ENCODE data around the gene FBXL17. TPM values are rescaled to one million over a fixed set of nuclear protein-coding genes. Genes with fewer than 3 reads are reported as not detected.

FBXL17 gene
- total RNA-seq, 1 experiment from 2014 or later: 18.0 TPM

GRCh38 chr5:108093186-108093585 is 288.7 kb downstream of the FBXL17 start:
- DNase-seq (ENCODE audit: low spot score): peak; percentile 41

GRCh38 chr5:108090946-108091345 is 291.0 kb downstream of the FBXL17 start:
- no peak for DNase-seq (ENCODE audit: low spot score)

- no peak for DNase-seq (ENCODE audit: low spot score)
Measured at GRCh38 chr5:108084105-108084504, 297.8 kb downstream of the FBXL17 start.

- DNase-seq (ENCODE audit: low spot score): no peak
Measured at GRCh38 chr5:108083232-108083631, 298.7 kb downstream of the FBXL17 start.

GRCh38 chr5:108081707-108082106 is 300.2 kb downstream of the FBXL17 start:
- DNase-seq (ENCODE audit: low spot score): no peak

GRCh38 chr5:108079753-108080152 is 302.1 kb downstream of the FBXL17 start:
- DNase-seq (ENCODE audit: low spot score): no peak

GRCh38 chr5:108078882-108079281 is 303.0 kb downstream of the FBXL17 start:
- DNase-seq (ENCODE audit: low spot score): no peak

- no peak for DNase-seq (ENCODE audit: low spot score)
Measured at GRCh38 chr5:108078345-108078744, 303.6 kb downstream of the FBXL17 start.

- DNase-seq (ENCODE audit: low spot score): no peak
Measured at GRCh38 chr5:108074626-108075025, 307.3 kb downstream of the FBXL17 start.

- DNase-seq (ENCODE audit: low spot score): no peak
Measured at GRCh38 chr5:108064302-108064701, 317.6 kb downstream of the FBXL17 start.

GRCh38 chr5:108061941-108062340 is 320.0 kb downstream of the FBXL17 start:
- DNase-seq (ENCODE audit: low spot score): no peak

- DNase-seq (ENCODE audit: low spot score): no peak
Measured at GRCh38 chr5:108060340-108060739, 321.6 kb downstream of the FBXL17 start.

- no peak for DNase-seq (ENCODE audit: low spot score)
Measured at GRCh38 chr5:108059334-108059733, 322.6 kb downstream of the FBXL17 start.

GRCh38 chr5:108054349-108054748 is 327.5 kb downstream of the FBXL17 start:
- no peak for DNase-seq (ENCODE audit: low spot score)

GRCh38 chr5:108046955-108047670 is 334.8 kb downstream of the FBXL17 start:
- DNase-seq (ENCODE audit: low spot score): no peak

GRCh38 chr5:108036482-108036881 is 345.4 kb downstream of the FBXL17 start:
- DNase-seq (ENCODE audit: low spot score): no peak

- DNase-seq (ENCODE audit: low spot score): no peak
Measured at GRCh38 chr5:108028883-108029282, 353.0 kb downstream of the FBXL17 start.

GRCh38 chr5:108028412-108028811 is 353.5 kb downstream of the FBXL17 start:
- no peak for DNase-seq (ENCODE audit: low spot score)

- no peak for DNase-seq (ENCODE audit: low spot score)
Measured at GRCh38 chr5:108025957-108026356, 355.9 kb downstream of the FBXL17 start.

GRCh38 chr5:108024986-108025385 is 356.9 kb downstream of the FBXL17 start:
- DNase-seq (ENCODE audit: low spot score): no peak

GRCh38 chr5:108016101-108016500 is 365.8 kb downstream of the FBXL17 start:
- no peak for DNase-seq (ENCODE audit: low spot score)

- DNase-seq (ENCODE audit: low spot score): no peak
Measured at GRCh38 chr5:108006791-108007190, 375.1 kb downstream of the FBXL17 start.

GRCh38 chr5:108003178-108003577 is 378.7 kb downstream of the FBXL17 start:
- DNase-seq (ENCODE audit: low spot score): peak; percentile 83

- DNase-seq (ENCODE audit: low spot score): no peak
Measured at GRCh38 chr5:108001222-108001621, 380.7 kb downstream of the FBXL17 start.
